Right atrium auricular region (tissue), 2 donors: Measurements from ENCODE around the gene SGCA. TPM values are rescaled to one million over a fixed set of nuclear protein-coding genes. Genes with fewer than 3 reads are reported as not detected.

Source experiments
- DNase-seq: peaks from one replicate; pipeline ENCODE4 v3.0.0-alpha.2; 2019; ENCODE audit warnings: low spot score
- H3K27ac ChIP-seq, 2 donors: fragments of 200-600 bp; sonication (generic); 1 replicate in 1 of 2; 2 replicates in 1 of 2; pipeline ENCODE4 v1.5.1; 2016 to 2019
- H3K27me3 ChIP-seq, 2 donors: fragments of 200-600 bp; sonication (generic); one replicate each; pipeline versions ENCODE4 v1.5.1 to v1.6.0; 2017 to 2019
- H3K36me3 ChIP-seq: fragments of 200-600 bp; sonication (generic); one replicate; pipeline ENCODE4 v1.5.1; 2016
- H3K4me1 ChIP-seq, 2 donors: fragments of 200-600 bp; sonication (generic); one replicate each; pipeline versions ENCODE4 v1.5.1 to v1.6.0; 2017 to 2019
- H3K4me3 ChIP-seq, 2 donors: fragments of 200-600 bp; sonication (generic); 1 replicate in 1 of 2; 2 replicates in 1 of 2; pipeline ENCODE4 v1.5.1; 2017 to 2019; ENCODE audit warnings: mild to moderate bottlenecking in 1 of 2, moderate library complexity in 1 of 2
- H3K9me3 ChIP-seq, 2 donors: fragments of 200-600 bp; sonication (generic); one replicate each; pipeline ENCODE4 v1.5.1; 2019
- CTCF ChIP-seq, 2 donors: fragments of 200-600 bp; sonication (generic); IDR thresholded peaks; one replicate each; pipeline ENCODE4 v1.5.1; 2019; ENCODE audit warnings: antibody characterized with exemption in 2 of 2
- total RNA-seq, 2 donors: library from RNA; depleted of rRNA; stranded (reverse); fragments of >200 nt; gene quantifications; one replicate each; pipeline ENCODE4 v1.1.0, GENCODE V29; 2016

Gene SGCA
- total RNA-seq, 2 donors from 2014 or later: 120 to 207 TPM

- peak overlapping the region; percentile 34 to 54 for H3K4me3 ChIP-seq
- H3K27me3 ChIP-seq: no peaks in the 10 kb centered on the region
- no peak for TF ChIP-seq CTCF (IDR thresholded peaks at IDR 0.05)
- peaks cover 0 to 39% of the 10 kb centered on the region in 2 donors for H3K4me1 ChIP-seq
- peak; percentile 94 for DNase-seq
- H3K27ac ChIP-seq: peak overlapping the region; percentile 79 to 93
- no peaks in the 10 kb centered on the region for H3K9me3 ChIP-seq
- peaks cover 44% of the 10 kb centered on the region for H3K36me3 ChIP-seq
These were observed 34.1 kb downstream of the SGCA start for GRCh38 chr17:50199803-50200456.

- Histone ChIP-seq H3K27ac (peak overlapping the region; percentile 79 to 93), H3K4me1 (peaks cover 0 to 42% of the 10 kb centered on the region in 2 donors), H3K9me3 (no peaks in the 10 kb centered on the region), H3K27me3 (no peaks in the 10 kb centered on the region), H3K36me3 (peaks cover 36% of the 10 kb centered on the region), H3K4me3 (peak overlapping the region; percentile 34 to 54)
- peak; percentile 92 for DNase-seq
- TF ChIP-seq CTCF (IDR thresholded peaks at IDR 0.05): peak; percentile 100
These were observed 34.9 kb downstream of the SGCA start for GRCh38 chr17:50200457-50201275.

- H3K36me3 ChIP-seq: peaks cover 29% of the 10 kb centered on the region
- peaks cover 0 to 47% of the 10 kb centered on the region in 2 donors for H3K4me1 ChIP-seq
- DNase-seq: peak; percentile 83
These were observed 35.6 kb downstream of the SGCA start, which contains the start of gene COL1A1 for GRCh38 chr17:50201276-50201854. Gene COL1A1 (minus strand): TSS chr17:50201631. CDS start chr17:50201513, 118 bp downstream.

DNA sequence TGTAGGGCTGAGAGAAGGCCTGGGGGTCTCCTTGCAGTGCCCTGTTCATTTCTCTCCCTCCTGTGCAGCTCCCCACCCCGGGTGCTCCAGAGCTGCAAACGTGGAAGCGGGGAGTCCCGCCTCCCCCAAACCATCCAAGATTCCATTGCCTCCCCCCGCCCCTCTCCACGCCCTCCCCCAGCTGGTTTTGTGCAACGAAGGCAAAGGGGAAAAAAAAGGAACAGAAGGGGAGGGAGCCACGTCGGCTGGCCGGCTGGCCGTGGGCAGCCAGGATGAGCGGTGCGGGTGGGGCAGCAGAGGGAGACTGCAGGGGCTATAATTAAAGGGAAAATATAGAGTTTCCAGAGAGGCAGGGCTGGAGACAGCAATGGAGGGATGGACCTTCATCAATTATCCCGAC lies 37.3 kb downstream of the SGCA start:
- Histone ChIP-seq H3K27ac (peak overlapping the region; percentile 16 to 43), H3K9me3 (no peaks in the 10 kb centered on the region), H3K36me3 (peaks cover 13% of the 10 kb centered on the region), H3K27me3 (no peaks in the 10 kb centered on the region), H3K4me1 (peaks cover 0 to 42% of the 10 kb centered on the region in 2 donors), H3K4me3 (no peak overlapping the region)
- TF ChIP-seq CTCF (IDR thresholded peaks at IDR 0.05): no peak
- DNase-seq: no peak

More at GRCh38 chr17:50201276-50201854, 35.6 kb downstream of the SGCA start, which contains the start of gene COL1A1:
- Histone ChIP-seq H3K4me3 (peak within 1 kb of the TSS; percentile 34 to 54), H3K27ac (peak within 1 kb of the TSS; percentile 79 to 93), H3K9me3 (no peaks in the 10 kb centered on the region), H3K27me3 (no peaks in the 10 kb centered on the region)
- no peak for TF ChIP-seq CTCF (IDR thresholded peaks at IDR 0.05)

DNA sequence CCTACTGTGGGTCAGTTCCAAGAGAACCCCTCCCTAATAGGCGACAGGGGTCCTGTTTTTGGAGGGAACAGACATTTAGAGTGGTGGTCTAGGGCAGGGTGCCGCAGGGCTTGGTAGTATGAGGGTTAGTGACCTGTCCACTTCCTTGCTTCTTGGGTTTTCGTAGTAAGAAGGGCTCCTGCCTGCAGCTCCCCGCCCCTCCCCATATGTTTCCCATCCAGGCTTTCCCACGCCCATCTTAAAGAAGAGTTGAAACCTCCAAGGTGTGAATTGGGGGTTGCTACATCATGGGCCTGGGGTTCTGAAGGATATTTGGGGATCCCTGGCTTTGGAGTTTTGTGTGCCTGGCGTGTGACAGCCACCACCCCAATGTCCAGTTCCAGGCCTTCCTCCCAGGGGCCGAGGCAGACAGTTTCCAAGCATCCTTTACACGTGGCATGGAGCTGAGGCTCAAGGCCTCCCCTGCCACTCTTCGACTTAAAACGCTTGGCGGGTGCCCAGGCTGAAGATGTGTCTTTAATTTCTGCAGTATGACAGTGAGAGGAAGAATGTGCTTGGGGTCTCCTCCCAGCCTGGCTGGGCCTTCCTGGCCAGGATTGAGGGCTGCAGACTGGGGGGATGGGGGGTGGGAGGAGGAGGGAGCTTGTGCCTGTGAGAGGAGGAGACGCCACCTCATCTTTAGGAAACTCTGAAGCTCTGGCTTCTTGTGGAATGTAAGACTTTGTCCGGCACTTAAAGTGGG lies 38.0 kb downstream of the SGCA start:
- no peak for TF ChIP-seq CTCF (IDR thresholded peaks at IDR 0.05)
- Histone ChIP-seq H3K9me3 (no peaks in the 10 kb centered on the region), H3K27ac (peak overlapping the region; percentile 16 to 43), H3K36me3 (peaks cover 7% of the 10 kb centered on the region), H3K27me3 (no peaks in the 10 kb centered on the region), H3K4me3 (no peak overlapping the region), H3K4me1 (peaks cover 0 to 35% of the 10 kb centered on the region in 2 donors)
- no peak for DNase-seq
